ENCODE results near the gene C8G.

C8G gene

DNA sequence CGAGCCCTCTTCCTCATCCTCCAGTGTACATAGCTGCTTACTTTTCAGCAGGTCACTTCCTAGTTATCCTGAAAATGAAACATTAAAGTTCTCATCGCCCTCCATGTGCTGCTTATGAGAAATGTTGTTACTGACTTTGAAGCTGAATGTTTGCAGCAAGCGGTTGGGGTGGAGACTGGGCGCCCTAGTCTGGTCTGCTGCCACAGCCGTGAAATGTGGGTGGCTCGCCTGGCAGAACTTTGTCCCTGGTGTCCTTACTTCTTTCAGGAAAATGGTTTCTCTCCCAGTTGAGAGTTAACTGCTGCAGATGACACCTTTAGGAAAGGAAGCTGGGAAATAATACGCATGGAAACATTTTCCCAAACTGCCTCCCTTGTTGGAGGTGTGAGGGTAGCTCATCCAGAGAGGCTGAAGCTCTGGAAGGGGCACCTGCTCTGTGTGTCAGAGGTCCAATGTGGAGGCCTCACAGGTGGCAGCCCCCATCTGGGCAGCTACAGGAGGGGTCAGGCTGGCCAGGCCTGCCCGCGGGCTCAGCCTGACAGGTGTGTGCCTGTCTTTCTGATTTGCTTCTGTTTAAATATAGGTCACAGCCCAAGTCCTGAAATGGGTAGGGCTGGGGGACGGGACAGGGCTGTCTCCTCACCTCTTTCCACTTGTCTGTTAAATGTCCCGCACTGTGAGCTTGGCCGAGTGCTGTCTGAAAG is 34.7 kb upstream of the C8G start:
- TF ChIP-seq, protein P1, sequence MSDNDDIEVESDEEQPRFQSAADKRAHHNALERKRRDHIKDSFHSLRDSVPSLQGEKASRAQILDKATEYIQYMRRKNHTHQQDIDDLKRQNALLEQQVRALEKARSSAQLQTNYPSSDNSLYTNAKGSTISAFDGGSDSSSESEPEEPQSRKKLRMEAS (IDR thresholded peaks at IDR 0.05; ENCODE audit: low read depth, low read length) = no peak
- no peak for TF ChIP-seq POLR2A (IDR thresholded peaks at IDR 0.05; ENCODE audit: extremely low read depth, insufficient read length)
- TF ChIP-seq, protein P2, sequence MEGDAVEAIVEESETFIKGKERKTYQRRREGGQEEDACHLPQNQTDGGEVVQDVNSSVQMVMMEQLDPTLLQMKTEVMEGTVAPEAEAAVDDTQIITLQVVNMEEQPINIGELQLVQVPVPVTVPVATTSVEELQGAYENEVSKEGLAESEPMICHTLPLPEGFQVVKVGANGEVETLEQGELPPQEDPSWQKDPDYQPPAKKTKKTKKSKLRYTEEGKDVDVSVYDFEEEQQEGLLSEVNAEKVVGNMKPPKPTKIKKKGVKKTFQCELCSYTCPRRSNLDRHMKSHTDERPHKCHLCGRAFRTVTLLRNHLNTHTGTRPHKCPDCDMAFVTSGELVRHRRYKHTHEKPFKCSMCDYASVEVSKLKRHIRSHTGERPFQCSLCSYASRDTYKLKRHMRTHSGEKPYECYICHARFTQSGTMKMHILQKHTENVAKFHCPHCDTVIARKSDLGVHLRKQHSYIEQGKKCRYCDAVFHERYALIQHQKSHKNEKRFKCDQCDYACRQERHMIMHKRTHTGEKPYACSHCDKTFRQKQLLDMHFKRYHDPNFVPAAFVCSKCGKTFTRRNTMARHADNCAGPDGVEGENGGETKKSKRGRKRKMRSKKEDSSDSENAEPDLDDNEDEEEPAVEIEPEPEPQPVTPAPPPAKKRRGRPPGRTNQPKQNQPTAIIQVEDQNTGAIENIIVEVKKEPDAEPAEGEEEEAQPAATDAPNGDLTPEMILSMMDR (IDR thresholded peaks at IDR 0.05; ENCODE audit: low read depth, low read length) = no peak
- no peak overlapping the region for H3K4me3 ChIP-seq (ENCODE audit: low read depth, low read length)
- DNase-seq (ENCODE audit: low read depth) = no peak

DNA sequence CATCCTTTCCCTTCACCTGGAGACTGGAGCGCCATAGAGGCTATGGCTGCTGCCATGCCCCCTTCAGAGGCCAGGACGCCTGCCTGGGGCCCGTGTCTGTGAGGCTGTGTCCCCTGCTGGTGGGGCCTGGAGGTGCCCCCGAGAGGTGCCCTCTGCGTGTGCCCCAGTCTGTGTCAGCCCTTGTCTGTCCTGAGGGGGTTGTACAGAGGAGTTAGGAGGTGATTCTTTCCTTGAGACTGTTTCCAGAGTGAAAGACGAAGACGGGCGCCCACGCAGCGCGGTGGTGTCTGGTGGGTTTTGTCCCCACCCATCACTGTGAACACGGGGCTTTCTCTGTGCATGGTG is 34.2 kb upstream of the C8G start:
- no peak for TF ChIP-seq POLR2A (IDR thresholded peaks at IDR 0.05; ENCODE audit: extremely low read depth, insufficient read length)
- TF ChIP-seq MYC (IDR thresholded peaks at IDR 0.05; ENCODE audit: low read depth, low read length) = no peak
- TF ChIP-seq, protein P2 (IDR thresholded peaks at IDR 0.05; ENCODE audit: low read depth, low read length) = no peak
- TF ChIP-seq, protein P1 (IDR thresholded peaks at IDR 0.05; ENCODE audit: low read depth, low read length) = no peak
- DNase-seq (ENCODE audit: low read depth) = no peak
- no peak overlapping the region for H3K4me3 ChIP-seq (ENCODE audit: low read depth, low read length)

DNA sequence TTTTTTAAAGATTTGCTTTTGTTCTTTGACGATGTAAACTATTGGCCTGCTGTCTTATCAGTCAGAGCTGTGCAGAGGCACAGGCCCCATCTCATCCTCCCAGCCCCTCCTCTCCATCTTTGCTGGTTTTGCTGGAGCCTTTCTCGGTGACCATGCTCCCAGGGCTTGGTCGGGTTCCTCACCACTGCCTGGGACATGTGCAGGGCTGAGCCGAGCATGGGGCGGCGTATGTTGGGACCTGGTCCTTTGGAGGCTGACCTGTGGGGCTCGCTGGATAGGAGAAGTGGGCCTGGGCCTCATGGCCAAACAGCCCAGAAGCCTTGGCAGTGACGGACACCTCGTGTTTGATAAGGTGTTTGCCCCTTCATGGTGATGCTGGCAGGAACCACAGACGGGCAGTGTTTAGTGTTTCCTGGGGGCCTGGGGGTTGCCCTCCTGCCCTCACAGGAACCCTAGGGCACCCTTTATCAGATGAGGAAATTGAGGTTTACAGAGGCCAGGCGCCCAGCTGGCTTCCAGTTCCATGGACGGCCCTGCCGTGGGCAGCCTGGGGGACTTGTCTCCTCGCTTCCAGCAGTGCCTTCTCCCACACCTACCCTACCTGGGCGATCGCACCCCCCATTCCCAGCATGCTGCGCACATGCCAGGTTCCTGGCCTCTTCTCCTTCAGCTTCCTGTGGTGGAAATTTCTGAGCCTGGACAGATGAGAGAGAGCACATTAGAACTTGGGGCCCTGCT is 31.2 kb upstream of the C8G start:
- no peak for TF ChIP-seq POLR2A (IDR thresholded peaks at IDR 0.05; ENCODE audit: extremely low read depth, insufficient read length)
- TF ChIP-seq, protein P2 (IDR thresholded peaks at IDR 0.05; ENCODE audit: low read depth, low read length) = no peak
- TF ChIP-seq MYC (IDR thresholded peaks at IDR 0.05; ENCODE audit: low read depth, low read length) = no peak
- TF ChIP-seq, protein P1 (IDR thresholded peaks at IDR 0.05; ENCODE audit: low read depth, low read length) = no peak
- no peak overlapping the region for H3K4me3 ChIP-seq (ENCODE audit: low read depth, low read length)
- DNase-seq (ENCODE audit: low read depth) = no peak

DNA sequence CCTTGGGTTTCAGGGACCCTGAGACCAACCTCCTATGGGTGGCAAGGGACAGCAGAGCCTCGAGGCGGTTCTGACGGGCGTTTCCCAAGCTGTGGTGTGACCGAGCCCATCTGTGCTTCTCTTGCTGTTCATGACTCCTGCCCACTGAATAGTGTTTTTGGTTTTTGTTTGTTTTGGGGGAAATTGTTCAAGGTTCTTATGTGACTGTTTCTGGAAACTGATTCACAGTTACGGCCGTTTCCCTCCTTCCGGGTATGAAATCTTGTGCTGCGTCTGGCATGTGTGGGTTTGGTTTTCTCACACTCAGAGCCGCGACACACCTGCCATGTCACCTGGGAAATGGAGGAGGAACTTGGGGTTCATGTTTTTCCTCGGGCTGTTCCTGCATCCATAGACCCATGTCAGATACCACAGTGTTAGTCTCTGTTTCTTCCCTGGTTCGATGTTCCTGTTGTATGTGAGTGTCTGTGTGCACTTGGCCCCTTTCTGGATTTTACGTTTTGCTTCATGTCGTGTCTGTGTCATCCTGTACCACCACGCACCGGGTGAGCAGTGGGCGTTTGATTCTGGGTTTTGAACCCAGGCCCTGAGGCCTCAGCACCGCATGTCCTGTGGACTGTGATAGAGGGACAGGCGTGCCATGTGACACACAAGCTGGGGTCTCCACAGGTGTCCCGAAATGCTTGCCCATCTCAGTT is 29.3 kb upstream of the C8G start:
- no peak overlapping the region for H3K4me3 ChIP-seq (ENCODE audit: low read depth, low read length)
- DNase-seq (ENCODE audit: low read depth) = no peak
- TF ChIP-seq MYC (IDR thresholded peaks at IDR 0.05; ENCODE audit: low read depth, low read length) (no peak), POLR2A (IDR thresholded peaks at IDR 0.05; ENCODE audit: extremely low read depth, insufficient read length) (no peak)
- TF ChIP-seq, protein P2 (IDR thresholded peaks at IDR 0.05; ENCODE audit: low read depth, low read length) = no peak
- TF ChIP-seq, protein P1 (IDR thresholded peaks at IDR 0.05; ENCODE audit: low read depth, low read length) = no peak

DNA sequence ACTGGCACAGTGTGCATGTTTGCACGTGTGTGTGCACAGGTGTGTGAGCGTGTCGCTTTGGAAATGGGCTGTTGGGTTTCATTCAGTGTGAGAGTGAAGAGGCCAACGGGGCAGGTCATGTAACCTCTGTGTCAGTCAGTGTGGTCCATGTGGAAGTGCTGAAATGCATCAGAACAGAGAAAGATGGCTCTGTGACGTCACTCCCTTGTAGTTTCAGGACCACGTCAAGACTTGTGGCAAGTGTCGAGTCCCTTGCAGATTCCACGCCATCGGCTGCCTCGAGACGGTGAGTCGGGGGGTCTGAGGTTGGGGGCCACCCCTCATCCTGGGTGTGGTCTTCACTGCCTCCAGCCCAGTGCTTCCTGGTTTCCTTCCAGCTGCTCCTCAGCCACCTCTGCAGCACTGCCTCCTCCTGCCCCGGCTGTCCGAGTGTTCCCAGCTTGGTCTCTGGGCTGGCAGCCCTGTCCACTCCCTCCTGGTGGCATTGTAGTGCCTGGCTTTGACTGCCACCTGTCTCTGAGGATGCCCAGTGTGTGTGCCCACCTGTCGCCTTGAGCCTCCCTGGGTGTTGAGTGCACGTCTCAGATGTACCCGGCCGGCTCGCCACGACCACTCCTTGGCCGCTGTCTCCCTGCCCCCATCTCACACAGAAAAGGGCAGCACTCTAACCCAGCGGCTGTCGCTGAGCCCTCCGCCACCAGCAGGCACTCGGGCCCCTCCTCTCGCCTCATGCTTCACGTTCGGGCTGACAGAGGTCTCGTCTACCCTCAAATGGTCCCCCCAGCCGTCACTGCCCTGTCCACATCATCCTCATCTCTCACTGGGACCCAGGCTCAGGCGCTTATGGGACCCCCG is 28.5 kb upstream of the C8G start:
- DNase-seq (ENCODE audit: low read depth) = no peak
- TF ChIP-seq, protein P1 (IDR thresholded peaks at IDR 0.05; ENCODE audit: low read depth, low read length) = no peak
- TF ChIP-seq POLR2A (IDR thresholded peaks at IDR 0.05; ENCODE audit: extremely low read depth, insufficient read length) (no peak), MYC (IDR thresholded peaks at IDR 0.05; ENCODE audit: low read depth, low read length) (no peak)
- TF ChIP-seq, protein P2 (IDR thresholded peaks at IDR 0.05; ENCODE audit: low read depth, low read length) = no peak
- H3K4me3 ChIP-seq (ENCODE audit: low read depth, low read length) = no peak overlapping the region
